H1 (cell line): ENCODE data around the gene STX2. TPM values are rescaled to one million over a fixed set of nuclear protein-coding genes. Genes with fewer than 3 reads are reported as not detected.
A peak's percentile ranks its signal among the peaks of the same experiment; 100 is the strongest.

Experiments
- CTCF ChIA-PET: fragments of 300-600 bp; sonication (Branson Sonifier 250); formaldehyde crosslinking; loops from one replicate; lab custom pipeline; 2021; ENCODE audit not compliant: partially characterized antibody; lab: Charles Lee
- POLR2A ChIA-PET: fragments of 300-600 bp; sonication (Branson Sonifier 250); formaldehyde crosslinking; loops from one replicate; lab custom pipeline; 2021; ENCODE audit warnings: inconsistent platforms; ENCODE audit not compliant: partially characterized antibody; lab: Charles Lee
- DNase-seq, 2 experiments: peaks; one replicate each; pipeline versions ENCODE4 v3.0.0 to v3.0.0-alpha.2; 2010 to 2022; ENCODE audit warnings: low spot score in 2 of 2, low read depth in 1 of 2, mixed read lengths in 1 of 2
- FAIRE-seq: peaks from 2 replicates; lab custom pipeline; 2011; peaks lifted over from hg19 to GRCh38; lab: Jason Lieb, UNC
- H2AFZ ChIP-seq: 2 replicates; pipeline ENCODE4 v1.8.1; 2012; ENCODE audit warnings: low read length, inconsistent platforms
- H2AK5ac ChIP-seq: 2 replicates; pipeline ENCODE4 v1.6.1; 2013; ENCODE audit warnings: low read depth, low read length
- H2BK120ac ChIP-seq: replicated peaks from 2 replicates; pipeline ENCODE3; 2013; ENCODE audit warnings: low read depth, low read length, inconsistent platforms
- H2BK12ac ChIP-seq: 2 replicates; pipeline ENCODE4 v1.6.1; 2013; ENCODE audit warnings: low read depth, low read length
- H2BK15ac ChIP-seq: 2 replicates; pipeline ENCODE4 v1.6.1; 2013; ENCODE audit warnings: low read length
- H2BK20ac ChIP-seq: 2 replicates; pipeline ENCODE4 v1.6.1; 2013; ENCODE audit warnings: low read length
- H2BK5ac ChIP-seq: 2 replicates; pipeline ENCODE4 v1.6.1; 2013; ENCODE audit warnings: low read depth, low read length
- H3K14ac ChIP-seq: 2 replicates; pipeline ENCODE4 v1.6.1; 2013; ENCODE audit warnings: inconsistent platforms; ENCODE audit not compliant: insufficient read length
- H3K18ac ChIP-seq: 2 replicates; pipeline ENCODE4 v1.6.1; 2013; ENCODE audit warnings: low read length; ENCODE audit errors: extremely low read depth
- H3K23ac ChIP-seq: 2 replicates; pipeline ENCODE4 v1.6.1; 2013; ENCODE audit warnings: inconsistent platforms; ENCODE audit not compliant: insufficient read length
- H3K23me2 ChIP-seq: 2 replicates; pipeline ENCODE4 v1.6.1; 2013; ENCODE audit warnings: low read depth, low read length
- H3K27ac ChIP-seq: 2 replicates; pipeline ENCODE4 v1.6.1; 2011; ENCODE audit warnings: low read depth, low read length, inconsistent platforms
- H3K27me3 ChIP-seq, 4 experiments: replicated peaks in 1 of 4; 1 replicate in 1 of 4; 2 replicates in 3 of 4; pipeline versions ENCODE4 v1.6.1 to v1.8.1; 2011 to 2013; ENCODE audit warnings: low read length in 3 of 4, mild to moderate bottlenecking in 3 of 4, inconsistent platforms in 2 of 4, mixed read lengths in 2 of 4, moderate library complexity in 1 of 4; ENCODE audit not compliant: control insufficient read depth in 3 of 4, insufficient read depth in 3 of 4; ENCODE audit errors: extremely low read depth in 1 of 4
- H3K36me3 ChIP-seq, 4 experiments: 2 replicates each; pipeline versions ENCODE4 v1.6.1 to v1.8.1; 2011 to 2013; ENCODE audit warnings: mild to moderate bottlenecking in 4 of 4, low read length in 3 of 4, moderate library complexity in 2 of 4, control low read depth in 1 of 4, inconsistent platforms in 1 of 4; ENCODE audit not compliant: insufficient read depth in 4 of 4, control insufficient read depth in 2 of 4
- H3K4ac ChIP-seq: replicated peaks from 2 replicates; pipeline ENCODE3; 2013; ENCODE audit warnings: low read length, low read depth, mixed read lengths, inconsistent platforms; ENCODE audit not compliant: insufficient read length
- H3K4me1 ChIP-seq, 4 experiments: replicated peaks in 1 of 4; 1 replicate in 1 of 4; 2 replicates in 3 of 4; pipeline versions ENCODE4 v1.6.1 to v1.8.1; 2011 to 2013; ENCODE audit warnings: low read length in 3 of 4, inconsistent platforms in 2 of 4, mixed read lengths in 1 of 4; ENCODE audit not compliant: insufficient read depth in 4 of 4, control insufficient read depth in 3 of 4
- H3K4me2 ChIP-seq, 2 experiments: 2 replicates each; pipeline versions ENCODE4 v1.6.1 to v1.8.1; 2011 to 2013; ENCODE audit warnings: low read depth in 2 of 2, low read length in 2 of 2, control low read depth in 1 of 2, inconsistent platforms in 1 of 2, mild to moderate bottlenecking in 1 of 2; ENCODE audit not compliant: insufficient read depth in 1 of 2
- H3K4me3 ChIP-seq, 4 experiments: fragments of 200-600, 300-600 bp in 1 of 4; sonication (generic), shearing (Covaris generic), sonication (Bioruptor Twin) in 1 of 4; 2 replicates each; pipeline versions ENCODE4 v1.5.1 to v1.8.1; 2011 to 2016; ENCODE audit warnings: low read length in 4 of 4, low read depth in 3 of 4, control low read depth in 2 of 4, inconsistent platforms in 2 of 4, mild to moderate bottlenecking in 2 of 4, mixed read lengths in 1 of 4, moderate library complexity in 1 of 4; ENCODE audit not compliant: insufficient read depth in 2 of 4; ENCODE audit errors: extremely low read depth in 1 of 4
- H3K56ac ChIP-seq: replicated peaks from 2 replicates; pipeline ENCODE3; 2013; ENCODE audit warnings: low read depth, mild to moderate bottlenecking, mixed read lengths, low read length, inconsistent platforms; ENCODE audit not compliant: insufficient read length
- H3K79me1 ChIP-seq: 2 replicates; pipeline ENCODE4 v1.6.1; 2013; ENCODE audit warnings: low read depth, low read length, control low read depth
- H3K79me2 ChIP-seq, 2 experiments: 2 replicates each; pipeline versions ENCODE4 v1.6.1 to v1.8.1; 2012 to 2013; ENCODE audit warnings: low read length in 2 of 2, mild to moderate bottlenecking in 2 of 2, inconsistent platforms in 1 of 2; ENCODE audit not compliant: insufficient read depth in 2 of 2, control insufficient read depth in 1 of 2
- H3K9ac ChIP-seq, 4 experiments: replicated peaks in 1 of 4; 1 replicate in 1 of 4; 2 replicates in 3 of 4; pipeline versions ENCODE4 v1.6.1 to v1.8.1; 2011 to 2013; ENCODE audit warnings: low read depth in 3 of 4, low read length in 3 of 4, control low read depth in 2 of 4, mild to moderate bottlenecking in 2 of 4, moderate library complexity in 2 of 4, inconsistent platforms in 1 of 4; ENCODE audit errors: extremely low read depth in 1 of 4
- H3K9me3 ChIP-seq, 2 experiments: 2 replicates each; pipeline versions ENCODE4 v1.6.1 to v1.8.1; 2012 to 2013; ENCODE audit warnings: mild to moderate bottlenecking in 2 of 2, moderate library complexity in 2 of 2, control low read depth in 1 of 2, inconsistent platforms in 1 of 2, low read depth in 1 of 2, low read length in 1 of 2, mixed read lengths in 1 of 2; ENCODE audit not compliant: insufficient read depth in 2 of 2
- H4K20me1 ChIP-seq, 2 experiments: replicated peaks in 1 of 2; 2 replicates each; pipeline versions ENCODE3 to v1.8.1; 2011 to 2013; ENCODE audit warnings: inconsistent platforms in 2 of 2, low read length in 2 of 2, mild to moderate bottlenecking in 1 of 2; ENCODE audit not compliant: insufficient read depth in 2 of 2, control insufficient read depth in 1 of 2
- H4K5ac ChIP-seq: 2 replicates; pipeline ENCODE4 v1.6.1; 2013; ENCODE audit warnings: low read length, low read depth, mixed read lengths, inconsistent platforms; ENCODE audit not compliant: insufficient read length
- H4K8ac ChIP-seq: 2 replicates; pipeline ENCODE4 v1.8.0; 2013; ENCODE audit warnings: mild to moderate bottlenecking, moderate library complexity, low read length, inconsistent platforms; ENCODE audit not compliant: insufficient read depth; ENCODE audit errors: extremely low read depth
- H4K91ac ChIP-seq: replicated peaks from 2 replicates; pipeline ENCODE3; 2013; ENCODE audit warnings: low read length, mixed read lengths, inconsistent platforms; ENCODE audit not compliant: insufficient read length
- FOSL1 ChIP-seq: IDR thresholded peaks from 2 replicates; pipeline ENCODE4 v1.6.1; 2011; ENCODE audit warnings: mild to moderate bottlenecking, low read depth, low read length, moderate library complexity; ENCODE audit not compliant: insufficient read depth
- MAFK ChIP-seq: IDR thresholded peaks from 2 replicates; pipeline ENCODE4 v1.6.1; 2012; ENCODE audit warnings: low read depth, mild to moderate bottlenecking, improper control_type of control experiment, low read length
- SIRT6 ChIP-seq: IDR thresholded peaks from one replicate; pipeline ENCODE4 v1.7.1; 2012; ENCODE audit warnings: low read length, inconsistent platforms
- TAF1 ChIP-seq: IDR thresholded peaks from 2 replicates; pipeline ENCODE4 v1.6.1; 2011; ENCODE audit warnings: mild to moderate bottlenecking, low read depth, low read length
- WGBS, 2 experiments: shearing (Covaris generic) in 1 of 2; methylation state at CpG; one replicate each; pipeline versions ENCODE4 v1.1.6 to v1.1.7; 2013 to 2015; ENCODE audit warnings: low lambda C conversion rate in 2 of 2, mixed read lengths in 2 of 2, inconsistent platforms in 1 of 2, low coverage in 1 of 2, missing lambda C conversion rate in 1 of 2; ENCODE audit not compliant: insufficient replicate concordance in 2 of 2, insufficient coverage in 1 of 2, insufficient read length in 1 of 2; ENCODE audit errors: extremely low coverage in 1 of 2, missing lambda C conversion rate in 1 of 2; 5-methylcytosine and 5-hydroxymethylcytosine counted together
- polyA plus RNA-seq, 7 experiments: library from polyadenylated mRNA; depleted of rRNA in 3 of 7; stranded (reverse) in 5 of 7; unstranded in 2 of 7; fragments of >200 nt in 5 of 7; fragments of 200-250 nt in 2 of 7; gene quantifications; 1 replicate in 5 of 7; 2 replicates in 1 of 7; 4 replicates in 1 of 7; pipeline versions ENCODE4 v1.2.1 to v1.2.3, GENCODE V29; 2011 to 2013; ENCODE audit warnings: missing spikeins in 2 of 7, mixed read lengths in 2 of 7
- total RNA-seq: library from RNA; stranded (reverse); fragmentation: NEBNext Ultra II Directional; extraction: Animal tissue kit (Norgen Biotek cat#: 25700); gene quantifications from 2 replicates; pipeline ENCODE4 v1.2.1, GENCODE V29; 2021
- TF ChIP-seq, protein P1 (sequence below), 3 experiments: IDR thresholded peaks; 1 replicate in 2 of 3; 2 replicates in 1 of 3; pipeline versions ENCODE4 v1.5.1 to v1.6.1; 2011; ENCODE audit warnings: low read length in 3 of 3, mild to moderate bottlenecking in 3 of 3, inconsistent platforms in 2 of 3, low read depth in 1 of 3, moderate library complexity in 1 of 3; ENCODE audit not compliant: insufficient read depth in 1 of 3; ENCODE audit errors: control extremely low read depth in 1 of 3

STX2 gene
- total and polyA plus RNA-seq, 2 of the 8 experiments (the other 6 are each of a cell fraction or from before 2014, with no cell fraction given): 20.0 to 26.3 TPM

DNA sequence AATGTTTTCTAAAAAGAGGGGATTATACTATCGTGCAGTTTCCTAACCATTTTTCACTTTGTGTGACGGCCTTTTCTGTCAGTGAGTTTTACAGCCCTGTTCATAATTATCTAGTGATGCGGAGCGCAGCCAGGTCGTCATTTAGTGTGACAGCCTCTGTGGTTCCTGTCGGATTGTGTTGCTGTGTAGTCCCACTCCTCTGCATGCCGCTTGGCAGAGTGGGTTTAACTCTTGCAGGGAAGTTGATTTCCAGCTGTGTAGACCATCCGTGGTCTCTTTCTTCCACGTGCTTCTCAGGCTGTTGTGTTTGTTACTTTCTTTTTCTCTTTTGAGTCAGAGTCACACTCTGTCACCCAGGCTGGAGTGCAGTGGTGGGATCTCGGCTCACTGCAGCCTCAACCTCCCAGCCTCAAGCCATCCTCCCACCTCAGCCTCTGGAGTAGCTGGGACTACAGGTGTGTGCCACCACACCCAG lies 41.4 kb upstream of the STX2 start:
- no peak overlapping the region for H4K5ac ChIP-seq
- WGBS, 2 experiments: 72% methylated on average over 10 of the region's 10 CpGs; no CpG with 5 or more reads in 1 of the 2 experiments
- no peak overlapping the region for H3K9ac ChIP-seq
- no peaks in the 10 kb centered on the region for H3K9me3 ChIP-seq
- H3K27ac ChIP-seq: no peak overlapping the region
- no peak overlapping the region for H4K8ac ChIP-seq
- 0 out of 2 replicates have a peak overlapping the region, but pooled peaks have one; percentile 82 for H2AK5ac ChIP-seq
- no peak overlapping the region for H2BK12ac ChIP-seq
- H3K36me3 ChIP-seq: peaks cover 7 to 24% (median 15%) of the 10 kb centered on the region in 4 experiments; a peak in 7 of 8 replicates
- peaks cover 3% of the 10 kb centered on the region for H3K23me2 ChIP-seq
- no peak overlapping the region for H2AFZ ChIP-seq
- ChIA-PET POLR2A (interaction anchor here (1.3 to 8.9 kb wide), 12 partner anchors 9 to 73 kb away, joined by 3 to 86 read pairs (median 14); partner anchors contain the start of gene ADGRD1), CTCF (no interaction called here)
- H3K27me3 ChIP-seq: no peaks in the 10 kb centered on the region
- H3K14ac ChIP-seq: no peak overlapping the region
- TF ChIP-seq FOSL1 (no peak), SIRT6 (no peak), TAF1 (no peak), MAFK (no peak)
- TF ChIP-seq, protein P1, sequence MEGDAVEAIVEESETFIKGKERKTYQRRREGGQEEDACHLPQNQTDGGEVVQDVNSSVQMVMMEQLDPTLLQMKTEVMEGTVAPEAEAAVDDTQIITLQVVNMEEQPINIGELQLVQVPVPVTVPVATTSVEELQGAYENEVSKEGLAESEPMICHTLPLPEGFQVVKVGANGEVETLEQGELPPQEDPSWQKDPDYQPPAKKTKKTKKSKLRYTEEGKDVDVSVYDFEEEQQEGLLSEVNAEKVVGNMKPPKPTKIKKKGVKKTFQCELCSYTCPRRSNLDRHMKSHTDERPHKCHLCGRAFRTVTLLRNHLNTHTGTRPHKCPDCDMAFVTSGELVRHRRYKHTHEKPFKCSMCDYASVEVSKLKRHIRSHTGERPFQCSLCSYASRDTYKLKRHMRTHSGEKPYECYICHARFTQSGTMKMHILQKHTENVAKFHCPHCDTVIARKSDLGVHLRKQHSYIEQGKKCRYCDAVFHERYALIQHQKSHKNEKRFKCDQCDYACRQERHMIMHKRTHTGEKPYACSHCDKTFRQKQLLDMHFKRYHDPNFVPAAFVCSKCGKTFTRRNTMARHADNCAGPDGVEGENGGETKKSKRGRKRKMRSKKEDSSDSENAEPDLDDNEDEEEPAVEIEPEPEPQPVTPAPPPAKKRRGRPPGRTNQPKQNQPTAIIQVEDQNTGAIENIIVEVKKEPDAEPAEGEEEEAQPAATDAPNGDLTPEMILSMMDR (IDR thresholded peaks at IDR 0.05; ENCODE audit: control extremely low read depth in 1 of 3, insufficient read depth in 1 of 3, low read depth in 1 of 3, low read length in 3 of 3): no peak
- no peaks in the 10 kb centered on the region for H3K79me1 ChIP-seq
- H2BK5ac ChIP-seq: no peak overlapping the region; the same call in 1 of the 2 replicates
- H3K4me2 ChIP-seq: no peak overlapping the region
- FAIRE-seq (no peak), DNase-seq (no peak)
- peaks cover 0 to 2% (median 0%) of the 10 kb centered on the region in 4 experiments; a peak in 3 of 7 replicates for H3K4me1 ChIP-seq
- no peak overlapping the region for H2BK120ac ChIP-seq
- H3K18ac ChIP-seq: no peak overlapping the region
- peaks cover 4 to 5% of the 10 kb centered on the region in 2 experiments for H4K20me1 ChIP-seq
- H2BK15ac ChIP-seq: no peak overlapping the region
- H4K91ac ChIP-seq: no peak overlapping the region
- no peak overlapping the region for H2BK20ac ChIP-seq
- H3K56ac ChIP-seq: no peak overlapping the region
- no peaks in the 10 kb centered on the region for H3K79me2 ChIP-seq
- no peak overlapping the region for H3K4me3 ChIP-seq
- H3K23ac ChIP-seq: no peak overlapping the region
- H3K4ac ChIP-seq: no peak overlapping the region
